HG03097 (cell line): ENCODE results near the gene EPB41L2.
"Not testable (repeated sequence)": the region's sequence is repeated elsewhere in the genome, so short reads cannot be mapped to it uniquely, and the experiment has no call there.

Experiments used
- ATAC-seq: cut with Tn5 transposase; IDR thresholded peaks from one replicate; pipeline ENCODE4 v1.9.1; 2021; ENCODE audit not compliant: unreplicated experiment, low FRiP score

EPB41L2 gene

GRCh38 chr6:130961148-130961547, 101.9 kb downstream of the EPB41L2 start:
- no peak for ATAC-seq

GRCh38 chr6:130959951-130960350, 103.1 kb downstream of the EPB41L2 start:
- no peak for ATAC-seq

GRCh38 chr6:130958468-130958867, 104.6 kb downstream of the EPB41L2 start:
- ATAC-seq: no peak

DNA sequence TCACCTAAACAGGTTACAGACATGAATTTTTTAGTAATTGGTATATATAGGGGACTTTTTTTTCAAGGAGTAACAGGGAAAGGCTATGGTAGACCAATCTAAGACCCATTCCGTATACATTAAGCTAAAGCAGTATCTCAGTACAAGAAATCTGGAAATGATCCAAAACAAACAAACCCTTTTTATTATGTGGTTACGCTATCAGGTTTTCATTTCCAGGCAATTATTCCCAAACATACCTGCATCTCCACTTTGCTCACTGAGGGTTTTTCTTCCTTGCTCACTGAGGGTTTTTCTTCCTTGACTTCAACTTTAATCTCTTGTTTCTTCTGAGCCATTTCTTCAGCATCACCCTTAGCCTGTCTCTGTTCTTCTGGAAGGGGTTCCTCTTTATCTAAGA, 107.3 kb downstream of the EPB41L2 start:
- no peak for ATAC-seq

- ATAC-seq: no peak
These were observed 113.5 kb downstream of the EPB41L2 start for GRCh38 chr6:130949553-130949952.

DNA sequence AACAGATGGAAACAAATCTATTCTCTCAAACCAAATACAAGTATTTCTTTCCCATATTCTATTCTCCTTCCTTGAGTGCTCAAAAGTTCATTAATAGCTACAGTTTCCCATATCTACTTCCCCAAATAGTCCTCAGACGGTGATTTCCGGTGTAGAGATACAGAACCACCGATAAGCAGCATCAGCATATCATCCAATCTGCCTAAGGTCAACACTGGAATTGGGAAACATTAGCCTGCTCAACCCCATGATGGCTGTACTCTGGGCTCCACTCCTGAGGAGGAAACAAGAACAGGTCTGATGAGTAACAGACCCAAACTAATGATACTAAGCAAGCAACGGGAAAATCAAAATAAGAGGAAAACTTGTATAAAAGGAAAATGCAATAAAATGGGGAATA, 115.6 kb downstream of the EPB41L2 start:
- ATAC-seq: no peak

- ATAC-seq: no peak
These were observed 117.0 kb downstream of the EPB41L2 start for GRCh38 chr6:130946076-130946475.

DNA sequence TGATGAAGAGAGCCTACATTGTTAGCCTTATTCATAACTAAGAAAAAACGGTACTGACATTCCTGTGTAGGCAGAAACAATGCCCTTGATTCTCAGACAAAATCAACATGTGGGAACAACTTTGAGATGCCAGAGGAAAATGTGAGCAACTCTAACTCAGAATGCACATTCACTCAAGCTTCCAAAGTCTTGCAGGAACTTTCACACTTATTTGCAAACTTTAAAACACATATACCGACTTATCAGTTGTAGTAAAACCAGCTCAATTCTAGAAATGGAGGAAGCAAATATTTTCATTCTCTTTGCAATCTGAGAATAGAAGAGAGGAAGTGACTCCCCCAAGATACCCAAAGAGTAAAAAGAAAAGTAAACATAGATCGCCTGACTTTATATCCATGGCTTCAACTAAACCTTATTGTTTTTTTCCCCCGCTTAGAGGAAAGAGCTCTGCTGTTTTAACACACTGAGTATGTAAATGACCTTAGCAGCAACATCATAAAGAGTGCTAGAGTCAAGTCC, 117.6 kb downstream of the EPB41L2 start:
- no peak for ATAC-seq

DNA sequence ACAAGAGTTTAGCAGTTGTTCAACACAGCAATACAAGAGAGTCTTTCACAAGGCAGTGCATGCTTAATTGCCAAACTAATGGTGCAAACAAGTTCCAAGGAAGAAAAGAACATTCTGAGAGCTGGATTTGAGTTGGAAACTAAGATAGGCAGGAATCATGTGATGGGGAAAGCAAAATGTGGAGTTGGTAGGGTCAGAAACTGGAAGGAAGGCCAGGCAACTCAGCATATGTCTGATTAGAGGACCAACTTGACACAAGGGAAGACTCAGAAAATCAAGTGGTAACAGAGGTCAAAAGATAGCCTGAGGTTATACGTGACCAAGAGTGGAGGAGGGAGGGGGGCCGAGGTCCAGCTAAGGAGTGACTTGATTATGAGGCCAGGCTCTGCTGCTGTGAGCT, 118.6 kb downstream of the EPB41L2 start:
- ATAC-seq: no peak

- no peak for ATAC-seq
These were observed 119.3 kb downstream of the EPB41L2 start for GRCh38 chr6:130943738-130944137.

GRCh38 chr6:130942752-130943151, 120.3 kb downstream of the EPB41L2 start:
- not testable (repeated sequence) for ATAC-seq

DNA sequence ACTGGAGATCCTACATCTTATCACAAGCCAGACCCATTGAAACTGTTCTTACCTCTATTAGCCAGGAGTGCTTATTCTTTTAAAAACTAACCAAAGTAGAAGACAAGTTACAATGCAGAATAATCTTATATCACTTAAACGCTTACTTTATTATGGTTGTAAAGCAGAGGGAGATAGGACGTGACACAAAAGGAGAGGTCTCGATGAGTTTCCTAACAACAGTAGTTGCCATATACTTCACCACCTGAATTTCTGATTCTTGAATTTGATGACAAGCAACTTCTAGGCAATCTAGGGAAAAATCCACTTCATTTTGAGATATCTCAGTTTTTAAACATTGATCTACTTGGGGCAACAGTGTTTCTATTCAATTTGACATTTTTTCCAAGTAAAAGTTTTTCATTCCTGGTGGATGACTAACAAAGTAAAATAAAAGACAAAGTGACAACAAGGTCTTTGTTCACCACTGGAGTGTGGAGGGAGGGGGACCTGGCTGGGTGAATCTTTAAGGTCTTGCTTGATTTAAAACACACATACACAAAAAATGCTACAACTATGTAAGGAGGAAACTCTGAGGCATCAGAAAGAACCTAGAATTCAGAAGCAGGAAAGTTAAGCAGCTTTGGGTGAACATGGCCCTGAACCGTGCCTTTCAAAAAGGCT, 125.0 kb downstream of the EPB41L2 start:
- no peak for ATAC-seq

GRCh38 chr6:130936933-130937332, 126.1 kb downstream of the EPB41L2 start:
- ATAC-seq: no peak

DNA sequence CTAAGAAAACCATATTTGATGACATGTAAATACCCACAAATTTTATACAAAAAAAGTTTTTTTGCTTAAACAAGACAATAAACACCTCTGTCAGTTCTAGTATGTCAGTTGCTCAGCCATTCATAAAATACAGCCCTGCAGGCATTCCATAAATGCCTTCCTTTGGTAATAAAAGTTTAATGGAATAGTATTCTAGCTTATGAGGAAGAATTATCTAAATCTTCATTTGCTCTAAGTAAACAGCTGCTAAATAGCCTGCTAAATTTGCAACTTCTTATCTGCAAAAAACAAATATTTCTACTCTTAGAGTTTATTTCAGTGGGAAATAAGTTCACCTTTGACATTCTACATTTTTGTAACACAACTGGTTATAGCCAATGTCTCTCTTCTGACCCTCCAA, 127.1 kb downstream of the EPB41L2 start:
- ATAC-seq: no peak

DNA sequence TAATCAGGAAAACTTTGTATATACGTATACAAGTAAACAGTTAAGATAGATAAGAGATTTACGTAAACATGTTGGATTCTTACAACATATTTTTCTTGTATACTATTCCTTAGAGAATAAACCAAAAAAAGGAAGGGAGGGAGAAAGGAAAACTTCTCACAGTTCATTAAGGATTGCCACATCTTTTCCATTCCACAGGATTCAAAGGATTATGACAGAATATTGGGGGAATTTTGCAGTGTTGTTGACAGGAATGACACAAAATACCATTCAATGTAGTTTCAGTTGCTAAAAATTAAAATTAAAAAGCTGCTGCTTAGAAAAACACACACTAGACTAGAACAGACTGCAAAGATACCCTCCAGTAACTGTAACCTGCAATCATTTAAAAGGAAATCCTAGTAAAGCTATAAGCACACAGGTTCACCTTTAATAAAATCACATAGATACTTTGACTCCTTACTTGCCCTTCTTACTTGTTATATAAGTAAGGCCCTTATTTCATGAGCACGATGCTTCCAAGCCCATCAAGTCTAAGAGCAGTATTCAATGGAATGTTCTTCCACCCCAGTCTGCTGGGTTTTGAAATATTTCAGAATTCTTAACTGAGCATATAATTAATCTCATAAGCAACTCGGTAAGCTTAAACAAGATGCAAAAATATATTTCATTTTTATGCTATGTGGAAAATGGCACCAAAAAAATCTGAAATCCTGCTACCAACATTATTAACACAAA, 128.0 kb downstream of the EPB41L2 start:
- ATAC-seq: no peak

GRCh38 chr6:130933712-130934200, 129.3 kb downstream of the EPB41L2 start:
- no peak for ATAC-seq

DNA sequence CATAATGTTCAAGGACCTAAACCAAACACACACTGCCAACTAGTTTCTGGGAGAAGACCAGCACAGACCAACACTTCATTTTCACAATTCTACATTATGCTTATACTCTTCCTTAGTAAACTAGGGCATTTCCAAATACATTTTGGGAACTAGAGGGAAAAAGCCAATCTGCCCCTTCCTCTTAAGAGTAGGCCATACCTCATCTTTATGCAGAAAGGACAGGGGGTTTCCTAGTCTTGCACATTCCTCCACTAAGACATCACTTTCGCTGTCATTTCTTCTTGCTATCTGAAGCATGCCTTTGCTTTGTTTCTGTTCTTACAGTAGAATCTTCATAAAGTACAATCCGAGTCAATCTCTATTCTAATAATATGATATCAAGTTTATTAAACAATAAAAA, 130.1 kb downstream of the EPB41L2 start:
- ATAC-seq: no peak

GRCh38 chr6:130932438-130932837, 130.6 kb downstream of the EPB41L2 start:
- ATAC-seq: no peak

DNA sequence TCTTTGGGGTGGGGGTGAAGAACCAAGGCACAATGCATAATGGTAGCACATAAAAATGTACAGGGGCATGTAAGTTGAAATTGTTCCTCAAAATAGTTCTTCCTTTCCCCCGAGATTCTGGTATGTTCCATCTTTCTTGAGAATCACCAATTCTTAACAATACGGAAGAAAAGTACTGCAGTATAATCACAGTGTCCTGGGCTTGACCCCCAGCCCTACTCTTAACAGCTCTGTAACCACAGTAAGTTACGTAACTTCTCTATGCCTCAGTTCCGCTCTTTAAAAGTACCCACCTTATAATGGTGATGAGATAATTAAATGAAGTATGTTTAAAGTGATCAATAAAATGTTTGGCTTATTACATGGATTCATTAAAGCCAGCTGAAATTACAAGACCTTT, 131.4 kb downstream of the EPB41L2 start:
- no peak for ATAC-seq

- ATAC-seq: no peak
These were observed 133.9 kb downstream of the EPB41L2 start for GRCh38 chr6:130929036-130929678.

DNA sequence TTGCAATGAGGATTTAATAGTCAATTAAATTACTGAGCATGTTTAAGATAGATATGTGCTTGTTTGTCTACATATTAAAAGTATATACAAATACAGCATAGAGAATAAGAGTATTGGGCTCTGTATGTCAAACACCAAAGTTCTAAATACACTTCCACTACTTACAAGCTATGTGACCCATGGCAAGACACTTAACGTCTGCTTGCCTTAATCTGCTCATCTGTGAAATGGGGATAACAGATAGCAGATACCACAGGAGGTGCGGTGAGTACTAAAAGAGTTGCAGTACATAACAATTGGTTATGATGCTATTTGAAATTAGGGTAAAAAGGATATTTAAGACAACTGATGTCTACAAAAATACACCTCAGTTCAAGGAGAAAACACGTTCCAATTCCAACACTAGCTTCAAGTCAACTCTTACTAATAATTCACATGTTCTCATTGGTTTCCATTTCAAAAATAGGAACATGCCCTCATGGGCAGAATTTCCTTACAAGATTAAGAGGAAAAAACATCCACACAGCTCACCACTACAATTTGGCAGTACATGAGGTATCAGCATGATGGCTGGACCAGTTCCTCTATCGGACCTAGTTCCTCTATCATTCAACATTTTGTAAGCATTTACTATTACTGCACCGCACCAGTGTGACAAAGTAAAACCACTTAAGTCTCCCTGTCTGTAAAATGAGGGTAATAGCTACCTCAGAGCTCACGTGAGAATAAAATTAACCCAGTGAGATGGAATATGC, 134.7 kb downstream of the EPB41L2 start:
- no peak for ATAC-seq
